ENCODE measurements around the gene GALNT10.
A peak's percentile ranks its signal among the peaks of the same experiment; 100 is the strongest.

GALNT10 gene

DNA sequence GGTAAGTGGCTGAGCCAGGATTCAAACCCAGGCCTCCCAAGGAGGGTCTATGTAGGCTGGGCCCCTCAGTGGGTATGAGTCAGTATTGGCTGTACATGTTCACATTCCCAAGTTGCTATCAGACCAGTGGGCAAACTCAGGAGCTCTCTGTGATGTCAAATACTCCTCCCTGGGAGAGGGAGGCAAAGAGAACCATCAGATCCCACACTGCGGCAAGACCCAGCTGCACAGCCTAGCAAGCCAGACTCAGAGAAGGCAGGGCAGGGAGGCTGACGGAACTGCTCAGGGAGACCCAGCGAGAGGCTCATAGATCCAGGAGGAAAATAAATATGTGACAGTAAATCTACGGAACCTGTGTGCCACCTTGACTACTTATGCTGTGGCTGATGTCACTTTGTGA is 212.7 kb downstream of the GALNT10 start:
- FAIRE-seq, result no peak
- peak; percentile 5 for DNase-seq (ENCODE audit: low spot score)

DNA sequence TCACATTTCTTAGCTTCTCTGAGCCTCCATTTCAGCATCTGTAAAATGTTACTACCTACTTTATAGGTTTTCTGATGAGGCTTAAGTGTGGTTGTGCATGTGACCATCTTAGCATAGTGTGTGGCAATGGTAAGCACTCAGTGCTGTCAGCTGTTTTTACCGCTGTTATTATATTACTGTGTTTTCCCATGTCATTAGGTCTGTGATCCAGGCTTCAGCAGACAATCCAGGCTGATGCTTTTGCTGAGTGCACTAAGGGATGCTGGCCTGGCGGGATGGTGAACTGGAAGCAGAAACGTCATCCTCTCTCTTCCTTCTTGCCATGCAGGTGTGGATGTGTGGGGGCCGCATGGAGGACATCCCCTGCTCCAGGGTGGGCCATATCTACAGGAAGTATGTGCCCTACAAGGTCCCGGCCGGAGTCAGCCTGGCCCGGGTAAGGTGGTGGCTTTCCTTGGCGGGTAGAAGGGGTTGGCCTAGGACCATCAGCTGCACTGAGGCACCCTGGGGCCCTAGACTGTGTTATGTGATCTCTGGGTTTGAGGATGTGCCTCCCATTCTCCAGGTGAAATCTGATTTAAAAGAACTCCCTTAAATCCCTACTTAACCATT is 213.3 kb downstream of the GALNT10 start:
- DNase-seq (ENCODE audit: low spot score) (no peak), FAIRE-seq (no peak)

DNA sequence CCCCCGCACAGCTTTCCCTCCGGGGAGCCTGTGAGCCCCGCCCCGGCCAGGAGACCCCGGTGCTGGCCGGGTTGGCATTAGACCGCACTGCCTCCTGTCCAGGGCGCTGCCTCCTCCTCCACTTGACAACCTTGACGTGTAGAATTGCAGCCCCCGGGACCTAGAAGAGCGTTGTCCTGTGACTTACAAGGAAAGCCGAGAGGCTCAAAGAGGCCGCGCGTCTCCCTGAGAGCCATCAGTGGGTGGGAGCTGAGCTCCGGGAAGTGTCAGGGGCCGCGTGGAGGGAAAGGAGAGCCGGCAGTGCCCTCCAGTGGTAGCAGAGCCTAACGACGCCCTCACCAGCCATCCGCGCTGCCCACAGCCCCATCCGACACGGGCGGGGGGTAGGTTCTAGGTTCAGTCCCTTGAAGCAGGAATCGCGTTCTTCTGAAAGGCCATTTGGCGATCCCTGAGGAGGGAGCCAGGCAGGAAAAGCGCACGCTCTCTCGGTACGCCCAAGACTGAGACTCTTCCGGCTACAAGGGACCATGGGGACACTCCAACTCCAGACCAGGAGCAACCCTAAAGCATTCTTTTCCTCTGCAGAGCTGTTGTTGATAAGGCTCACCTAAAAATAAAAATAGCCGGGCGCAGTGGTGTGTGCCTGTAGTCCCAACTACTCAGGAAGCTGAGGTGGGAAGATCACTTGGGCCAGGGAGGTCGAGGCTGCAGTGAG is 214.7 kb downstream of the GALNT10 start:
- DNase-seq (ENCODE audit: low spot score) (peak; percentile 51), FAIRE-seq (no peak)

- no peak for FAIRE-seq
- peak; percentile 15 for DNase-seq (ENCODE audit: low spot score)
Measured at GRCh38 chr5:154406231-154406630, 215.7 kb downstream of the GALNT10 start.

DNA sequence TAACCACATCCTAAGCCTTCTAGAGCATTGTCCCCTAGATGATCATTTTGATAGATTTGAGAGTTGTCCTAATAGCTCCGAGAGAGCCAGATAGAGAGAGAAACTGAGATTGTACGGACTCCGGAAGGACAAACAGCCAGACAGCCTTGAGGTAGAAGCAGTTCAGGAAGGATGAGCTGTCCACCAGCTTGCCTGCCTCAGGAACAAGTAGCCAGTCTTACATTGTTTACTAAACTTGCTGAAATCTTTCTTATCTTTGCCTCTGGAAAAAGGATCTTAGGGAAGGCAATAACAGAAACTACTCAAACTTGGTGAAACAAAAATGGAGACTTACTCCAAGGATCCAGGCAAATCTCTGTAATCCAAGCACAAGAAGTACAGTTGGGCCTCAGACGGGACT is 216.3 kb downstream of the GALNT10 start:
- DNase-seq (ENCODE audit: low spot score) (no peak), FAIRE-seq (no peak)

GRCh38 chr5:154408811-154409210 is 218.3 kb downstream of the GALNT10 start:
- DNase-seq (ENCODE audit: low spot score) (no peak), FAIRE-seq (no peak)

DNA sequence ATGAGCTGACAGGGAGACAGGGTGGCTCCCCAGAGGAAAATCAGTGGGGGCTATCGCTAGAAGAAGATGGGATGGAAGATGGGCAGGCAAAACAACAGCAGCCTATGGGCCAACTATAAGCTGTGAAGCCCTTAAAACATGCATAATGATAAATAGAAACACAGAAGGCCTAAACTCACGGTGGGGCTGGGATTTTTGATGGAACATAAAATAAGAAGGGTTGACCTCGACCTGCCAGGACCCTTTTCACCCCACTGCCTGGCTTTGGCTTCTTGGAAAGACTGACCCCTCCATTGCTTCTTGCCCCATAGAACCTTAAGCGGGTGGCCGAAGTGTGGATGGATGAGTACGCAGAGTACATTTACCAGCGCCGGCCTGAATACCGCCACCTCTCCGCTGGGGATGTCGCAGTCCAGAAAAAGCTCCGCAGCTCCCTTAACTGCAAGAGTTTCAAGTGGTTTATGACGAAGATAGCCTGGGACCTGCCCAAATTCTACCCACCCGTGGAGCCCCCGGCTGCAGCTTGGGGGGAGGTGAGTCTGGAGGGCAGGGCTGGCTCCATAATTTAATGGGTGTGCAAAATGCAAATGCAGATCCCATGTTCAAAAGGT is 218.8 kb downstream of the GALNT10 start:
- DNase-seq (ENCODE audit: low spot score) (no peak), FAIRE-seq (no peak)

GRCh38 chr5:154410008-154410407 is 219.5 kb downstream of the GALNT10 start:
- FAIRE-seq (no peak), DNase-seq (ENCODE audit: low spot score) (no peak)

- no peak for FAIRE-seq
Measured at GRCh38 chr5:154410786-154411185, 220.3 kb downstream of the GALNT10 start.

DNA sequence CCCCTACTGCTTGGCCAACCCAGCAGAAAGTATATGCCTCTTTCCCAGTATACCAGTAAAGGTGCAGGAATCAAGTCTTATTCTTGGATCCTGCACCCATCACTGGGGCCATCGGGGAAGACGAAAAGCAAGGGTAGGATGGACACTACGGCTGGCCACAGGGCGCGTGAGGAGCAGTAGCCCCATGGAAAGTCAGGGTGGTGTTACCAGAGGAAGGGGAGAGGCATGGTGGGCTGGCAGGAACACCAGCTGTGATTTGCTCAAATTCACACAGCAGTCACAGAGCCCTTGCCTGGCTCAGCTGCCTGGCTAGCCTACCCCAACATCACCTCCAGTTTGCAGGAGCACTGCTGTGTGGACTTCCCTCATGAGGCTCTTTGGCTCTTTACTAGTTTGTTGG is 220.8 kb downstream of the GALNT10 start:
- no peak for FAIRE-seq
- no peak for DNase-seq (ENCODE audit: low spot score)

More at GRCh38 chr5:154410786-154411185, 220.3 kb downstream of the GALNT10 start:
- no peak for DNase-seq (ENCODE audit: low spot score)

DNA sequence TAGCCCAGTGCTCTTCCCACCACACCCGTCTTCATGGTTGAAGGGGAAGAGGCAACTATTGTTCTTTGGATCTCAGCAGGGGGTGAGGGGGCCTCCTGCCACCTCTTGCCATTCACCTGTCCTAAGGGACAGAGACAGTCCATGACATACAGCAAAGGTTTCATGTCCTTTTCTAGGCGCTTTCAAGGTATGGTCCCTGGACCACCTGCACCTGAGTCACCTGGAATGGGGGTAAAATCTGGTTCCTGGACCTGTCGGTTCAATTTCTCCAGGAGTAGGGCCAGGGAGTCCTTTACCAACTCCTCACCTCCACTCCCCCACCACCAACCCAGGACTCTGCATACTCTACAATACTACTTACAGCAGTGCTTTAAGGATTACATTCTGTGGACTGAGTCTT is 221.8 kb downstream of the GALNT10 start:
- DNase-seq (ENCODE audit: low spot score) (no peak), FAIRE-seq (no peak)

DNA sequence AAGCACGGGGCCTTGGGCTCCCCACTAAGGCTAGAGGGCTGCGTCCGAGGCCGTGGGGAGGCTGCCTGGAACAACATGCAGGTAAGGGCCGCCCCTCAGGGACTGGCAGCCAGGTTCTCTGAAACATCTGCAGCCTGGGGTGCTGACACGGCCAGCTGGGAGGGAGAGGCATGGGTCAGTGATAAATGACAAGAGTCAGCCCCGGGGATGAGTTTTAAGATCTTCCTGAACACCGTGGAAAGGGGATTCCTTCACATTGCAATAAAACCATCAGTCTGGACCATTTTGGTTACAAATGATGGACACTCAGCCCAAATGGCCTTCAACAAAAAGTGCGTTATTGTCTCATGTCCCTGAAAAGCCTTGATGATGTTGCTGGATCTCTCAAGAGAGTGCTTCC is 222.4 kb downstream of the GALNT10 start:
- no peak for FAIRE-seq

GRCh38 chr5:154415114-154415513 is 224.6 kb downstream of the GALNT10 start:
- FAIRE-seq (no peak), DNase-seq (ENCODE audit: low spot score) (no peak)

More for the DNA sequence above, 222.4 kb downstream of the GALNT10 start:
- no peak for DNase-seq (ENCODE audit: low spot score)

- FAIRE-seq (no peak), DNase-seq (ENCODE audit: low spot score) (no peak)
Measured at GRCh38 chr5:154418344-154418820, 227.8 kb downstream of the GALNT10 start.

- FAIRE-seq, result no peak
- no peak for DNase-seq (ENCODE audit: low spot score)
Measured at GRCh38 chr5:154419236-154419635, 228.7 kb downstream of the GALNT10 start.

DNA sequence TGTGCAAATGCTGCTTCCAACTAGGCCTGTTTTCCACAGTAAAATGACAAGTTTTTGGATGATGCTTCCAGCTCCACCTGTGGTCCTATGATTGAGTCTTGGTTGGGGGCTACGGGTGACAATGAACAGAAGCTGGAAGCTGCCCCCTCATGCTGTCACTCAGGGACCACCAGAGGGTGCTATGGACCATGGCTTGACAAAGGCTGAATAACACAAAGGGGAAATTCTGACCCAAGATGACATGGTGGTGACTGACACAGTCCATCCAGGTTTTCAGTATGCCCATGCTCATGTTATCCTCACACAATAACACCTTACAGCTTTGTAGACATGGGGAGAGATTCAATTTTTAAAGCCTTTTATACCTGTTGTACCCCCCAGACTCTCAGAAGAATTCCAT is 231.3 kb downstream of the GALNT10 start:
- DNase-seq (ENCODE audit: low spot score), result no peak
- no peak for FAIRE-seq

- no peak for FAIRE-seq
- no peak for DNase-seq (ENCODE audit: low spot score)
Measured at GRCh38 chr5:154422298-154422697, 231.8 kb downstream of the GALNT10 start.

DNA sequence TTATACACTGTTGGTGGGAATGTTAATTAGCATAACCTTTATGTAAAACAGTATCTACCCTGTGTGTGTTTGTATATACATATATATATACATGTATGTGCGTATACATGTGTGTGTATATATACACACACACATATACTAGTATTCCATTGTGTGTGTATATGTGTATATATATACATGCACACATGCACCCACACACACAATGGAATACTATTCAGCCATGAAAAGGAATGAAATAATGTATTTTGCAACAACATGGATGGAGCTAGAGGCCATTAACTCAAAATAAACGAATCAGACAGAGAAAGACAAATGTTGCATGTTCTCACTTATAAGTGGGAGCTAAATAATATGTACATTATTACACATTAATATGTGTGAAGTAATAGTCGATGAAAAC is 237.7 kb downstream of the GALNT10 start:
- no peak for FAIRE-seq

GRCh38 chr5:154429341-154429740 is 238.8 kb downstream of the GALNT10 start:
- DNase-seq (ENCODE audit: low spot score), result no peak
- no peak for FAIRE-seq

More for the DNA sequence above, 237.7 kb downstream of the GALNT10 start:
- no peak for DNase-seq (ENCODE audit: low spot score)

- DNase-seq (ENCODE audit: low spot score) (no peak), FAIRE-seq (no peak)
Measured at GRCh38 chr5:154430466-154430865, 239.9 kb downstream of the GALNT10 start.

DNA sequence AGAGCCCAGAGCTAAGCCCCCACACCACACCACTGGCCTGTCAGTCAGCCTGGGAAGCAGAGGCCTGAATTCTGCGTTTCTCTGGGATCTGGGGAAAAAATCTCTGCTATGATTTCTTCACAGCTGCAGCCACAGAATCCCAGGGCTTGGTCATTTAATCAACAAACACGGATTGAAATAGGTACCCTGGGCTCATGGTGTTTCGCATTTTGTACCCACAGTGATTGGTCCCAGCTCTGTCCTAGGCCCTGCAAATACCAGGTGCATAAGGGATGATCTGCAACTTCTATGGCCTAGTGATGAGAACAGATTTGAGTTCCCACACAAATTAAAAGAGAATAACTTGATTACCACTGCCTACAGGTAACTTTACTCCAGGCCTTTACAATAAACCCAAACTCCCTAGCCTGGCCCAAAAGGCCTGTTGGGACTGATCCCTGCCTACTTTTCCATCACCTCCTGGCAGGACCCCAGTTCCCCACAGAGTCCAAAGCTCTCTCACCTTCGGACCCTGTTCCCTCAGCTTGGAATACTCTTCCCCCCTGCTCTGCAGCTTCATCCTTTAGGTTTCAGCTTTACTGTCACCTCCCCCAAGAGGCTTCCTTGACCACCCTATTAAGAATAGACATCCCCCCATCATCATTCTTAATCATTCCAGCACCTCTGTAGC is 240.6 kb downstream of the GALNT10 start:
- DNase-seq (ENCODE audit: low spot score) (no peak), FAIRE-seq (no peak)

GRCh38 chr5:154435226-154435625 is 244.7 kb downstream of the GALNT10 start:
- FAIRE-seq (no peak), DNase-seq (ENCODE audit: low spot score) (no peak)

Data from RCC 7860 (cell line).